ENCODE results near the gene CTCFL. TPM values are rescaled to one million over a fixed set of nuclear protein-coding genes. Genes with fewer than 3 reads are reported as not detected.
A peak's percentile ranks its signal among the peaks of the same experiment; 100 is the strongest.

CTCFL gene
- total RNA-seq, 3 donors from 2014 or later (not counting 1 experiment from before 2014, with no cell fraction given), result not detected

GRCh38 chr20:57482796-57483195, 42.1 kb downstream of the CTCFL start:
- Mint-ChIP-seq H3K4me1 (peaks cover 11 to 27% of the 10 kb centered on the region in 2 donors), H3K36me3 (no peaks in the 10 kb centered on the region), H3K4me3 (no peak overlapping the region), H3K9me3 (no peaks in the 10 kb centered on the region), H3K27ac (peak overlapping the region; percentile 80 to 81), H3K27me3 (ENCODE audit: low read depth in 2 of 2) (peaks cover 17 to 23% of the 10 kb centered on the region in 2 donors)
- DNase-seq, result no peak
- WGBS (ENCODE audit: insufficient coverage), result 98% methylated on average over 6 of the region's 6 CpGs
- TF ChIP-seq CTCF (IDR thresholded peaks at IDR 0.05), result no peak
- H3K4me3 ChIP-seq (ENCODE audit: low read length), result no peak overlapping the region
- H3K27ac ChIP-seq (ENCODE audit: low read length), result no peak overlapping the region
- peaks cover 2% of the 10 kb centered on the region for H3K27me3 ChIP-seq (ENCODE audit: control insufficient read depth, insufficient read depth, low read length)
- H3K4me1 ChIP-seq (ENCODE audit: control insufficient read depth, insufficient read depth, low read length), result peaks cover 27% of the 10 kb centered on the region
- no peak for ATAC-seq
- H3K9me3 ChIP-seq (ENCODE audit: control insufficient read depth, insufficient read depth, low read length), result no peaks in the 10 kb centered on the region
- intact Hi-C loops (cut with micrococcal nuclease), result loop anchor here (5.0 kb wide), 1 partner anchor 85 kb away; no protein-coding TSS in a partner anchor
- no peaks in the 10 kb centered on the region for H3K36me3 ChIP-seq (ENCODE audit: control insufficient read depth, insufficient read depth, low read length)

- Histone ChIP-seq H3K27ac (ENCODE audit: low read length) (no peak overlapping the region), H3K36me3 (ENCODE audit: control insufficient read depth, insufficient read depth, low read length) (no peaks in the 10 kb centered on the region), H3K27me3 (ENCODE audit: control insufficient read depth, insufficient read depth, low read length) (peaks cover 2% of the 10 kb centered on the region), H3K4me1 (ENCODE audit: control insufficient read depth, insufficient read depth, low read length) (peaks cover 28% of the 10 kb centered on the region), H3K4me3 (ENCODE audit: low read length) (no peak overlapping the region), H3K9me3 (ENCODE audit: control insufficient read depth, insufficient read depth, low read length) (no peaks in the 10 kb centered on the region)
- TF ChIP-seq CTCF (IDR thresholded peaks at IDR 0.05), result no peak
- H3K27ac Mint-ChIP-seq, result no peak overlapping the region
- intact Hi-C loops (cut with micrococcal nuclease), result loop anchor here (5.0 kb wide), 1 partner anchor 85 kb away; no protein-coding TSS in a partner anchor
- H3K4me3 Mint-ChIP-seq, result no peak overlapping the region
- no peaks in the 10 kb centered on the region for H3K36me3 Mint-ChIP-seq
- peaks cover 17 to 21% of the 10 kb centered on the region in 2 donors for H3K27me3 Mint-ChIP-seq (ENCODE audit: low read depth in 2 of 2)
- no peaks in the 10 kb centered on the region for H3K9me3 Mint-ChIP-seq
- no peak for DNase-seq
- H3K4me1 Mint-ChIP-seq, result peaks cover 11 to 27% of the 10 kb centered on the region in 2 donors
- 73% methylated on average over 10 of the region's 11 CpGs for WGBS (ENCODE audit: insufficient coverage)
- ATAC-seq, result no peak
These were observed 42.8 kb downstream of the CTCFL start for GRCh38 chr20:57482148-57482547.

GRCh38 chr20:57481281-57481711, 43.6 kb downstream of the CTCFL start:
- peaks cover 2% of the 10 kb centered on the region for H3K27me3 ChIP-seq (ENCODE audit: control insufficient read depth, insufficient read depth, low read length)
- intact Hi-C loops (cut with micrococcal nuclease), result loop anchor here (5.0 kb wide), 1 partner anchor 84 kb away; no protein-coding TSS in a partner anchor
- no peak overlapping the region for H3K4me3 ChIP-seq (ENCODE audit: low read length)
- H3K27ac Mint-ChIP-seq, result peak overlapping the region in 1 of 2 donors; percentile 31
- H3K9me3 Mint-ChIP-seq, result no peaks in the 10 kb centered on the region
- no peak for TF ChIP-seq CTCF (IDR thresholded peaks at IDR 0.05)
- H3K27ac ChIP-seq (ENCODE audit: low read length), result no peak overlapping the region
- no peaks in the 10 kb centered on the region for H3K9me3 ChIP-seq (ENCODE audit: control insufficient read depth, insufficient read depth, low read length)
- DNase-seq, result peak in 1 of 2 donors; percentile 35
- H3K4me1 ChIP-seq (ENCODE audit: control insufficient read depth, insufficient read depth, low read length), result peaks cover 37% of the 10 kb centered on the region
- peaks cover 11 to 28% of the 10 kb centered on the region in 2 donors for H3K4me1 Mint-ChIP-seq
- ATAC-seq, result no peak
- no peak overlapping the region for H3K4me3 Mint-ChIP-seq
- 40% methylated on average over 8 of the region's 9 CpGs for WGBS (ENCODE audit: insufficient coverage)
- peaks cover 14 to 21% of the 10 kb centered on the region in 2 donors for H3K27me3 Mint-ChIP-seq (ENCODE audit: low read depth in 2 of 2)
- H3K36me3 Mint-ChIP-seq, result no peaks in the 10 kb centered on the region
- no peaks in the 10 kb centered on the region for H3K36me3 ChIP-seq (ENCODE audit: control insufficient read depth, insufficient read depth, low read length)

All from natural killer cell (primary cell).